WTC11 (cell line): Measurements from ENCODE around the gene RREB1. TPM values are rescaled to one million over a fixed set of nuclear protein-coding genes. Genes with fewer than 3 reads are reported as not detected.

Experiments
- ATAC-seq: fragments of 200-7000 bp; cut with Tn5 transposase; 2 replicates; pipeline ENCODE4 v1.10.0; 2021; ENCODE audit warnings: mild to moderate bottlenecking, moderate library complexity
- CTCF ChIA-PET: fragments of 300-600 bp; sonication (Branson Sonifier 250); formaldehyde crosslinking; loops from one replicate; lab custom pipeline; 2021; ENCODE audit warnings: antibody characterized with exemption; lab: Charles Lee
- POLR2A ChIA-PET: fragments of 350-600 bp; sonication (Branson Sonifier 250); formaldehyde crosslinking; loops from one replicate; lab custom pipeline; 2021; ENCODE audit warnings: antibody characterized with exemption; lab: Charles Lee
- DNase-seq: peaks from one replicate; pipeline ENCODE4 v3.0.0; 2021; ENCODE audit warnings: low spot score
- H3K27ac Mint-ChIP-seq: 2 replicates; pipeline ENCODE4 v1.8.0; 2021; ENCODE audit warnings: mixed read lengths
- H3K27me3 Mint-ChIP-seq: 2 replicates; pipeline ENCODE4 v1.8.0; 2021; ENCODE audit warnings: low read depth, mild to moderate bottlenecking, moderate library complexity, mixed read lengths
- H3K36me3 Mint-ChIP-seq: 2 replicates; pipeline ENCODE4 v1.8.0; 2021; ENCODE audit warnings: mixed read lengths
- H3K4me1 Mint-ChIP-seq: 2 replicates; pipeline ENCODE4 v1.8.0; 2022; ENCODE audit warnings: mixed read lengths
- H3K4me3 Mint-ChIP-seq: 2 replicates; pipeline ENCODE4 v1.8.0; 2021; ENCODE audit warnings: mild to moderate bottlenecking, moderate library complexity, mixed read lengths
- H3K9me3 Mint-ChIP-seq: 2 replicates; pipeline ENCODE4 v1.8.0; 2021; ENCODE audit warnings: mixed read lengths
- E2F5 ChIP-seq: sonication (generic); formaldehyde crosslinking; IDR thresholded peaks from 2 replicates; pipeline ENCODE4 v1.8.1; 2022; ENCODE audit warnings: mild to moderate bottlenecking, moderate library complexity, missing genetic modification reagents
- ELF4 ChIP-seq: sonication (generic); formaldehyde crosslinking; IDR thresholded peaks from 2 replicates; pipeline ENCODE4 v1.8.1; 2022; ENCODE audit warnings: low read depth, mild to moderate bottlenecking, moderate library complexity, missing genetic modification reagents
- ESRRA ChIP-seq: sonication (generic); formaldehyde crosslinking; IDR thresholded peaks from 2 replicates; pipeline ENCODE4 v1.8.1; 2022; ENCODE audit warnings: mild to moderate bottlenecking, missing genetic modification reagents, borderline replicate concordance
- ETV6 ChIP-seq: sonication (generic); formaldehyde crosslinking; IDR thresholded peaks from 2 replicates; pipeline ENCODE4 v1.8.1; 2022; ENCODE audit warnings: mild to moderate bottlenecking, missing genetic modification reagents
- FOXP1 ChIP-seq: sonication (generic); formaldehyde crosslinking; IDR thresholded peaks from 2 replicates; pipeline ENCODE4 v1.8.0; 2022; ENCODE audit warnings: missing genetic modification reagents, mild to moderate bottlenecking, moderate library complexity, borderline replicate concordance
- GABPB1 ChIP-seq: sonication (generic); formaldehyde crosslinking; IDR thresholded peaks from 2 replicates; pipeline ENCODE4 v1.8.1; 2023; ENCODE audit warnings: mild to moderate bottlenecking, missing genetic modification reagents
- JUN ChIP-seq: sonication (generic); formaldehyde crosslinking; IDR thresholded peaks from 2 replicates; pipeline ENCODE4 v1.8.0; 2023; ENCODE audit warnings: mild to moderate bottlenecking, missing genetic modification reagents
- MLX ChIP-seq: sonication (generic); formaldehyde crosslinking; IDR thresholded peaks from 2 replicates; pipeline ENCODE4 v1.8.1; 2023; ENCODE audit warnings: mild to moderate bottlenecking, missing genetic modification reagents, moderate library complexity
- MXD4 ChIP-seq: fragments of 250-450 bp; sonication (Bioruptor Pico); IDR thresholded peaks from 2 replicates; pipeline ENCODE4 v1.8.0; 2021; ENCODE audit warnings: mild to moderate bottlenecking, moderate library complexity, borderline replicate concordance
- NFATC4 ChIP-seq: fragments of 250-450 bp; sonication (Bioruptor Pico); IDR thresholded peaks from 2 replicates; pipeline ENCODE4 v1.9.0; 2021; ENCODE audit warnings: mild to moderate bottlenecking
- NFYB ChIP-seq: sonication (generic); formaldehyde crosslinking; conservative IDR thresholded peaks from 2 replicates; pipeline ENCODE4 v1.8.0; 2022; ENCODE audit warnings: low read depth, missing genetic modification reagents
- PREB ChIP-seq: sonication (generic); formaldehyde crosslinking; IDR thresholded peaks from 2 replicates; pipeline ENCODE4 v1.8.1; 2022; ENCODE audit warnings: mild to moderate bottlenecking, missing genetic modification reagents, moderate library complexity, borderline replicate concordance
- RELA ChIP-seq: sonication (generic); formaldehyde crosslinking; IDR thresholded peaks from 2 replicates; pipeline ENCODE4 v1.8.1; 2022; ENCODE audit warnings: missing genetic modification reagents, mild to moderate bottlenecking, borderline replicate concordance
- TEAD1 ChIP-seq: sonication (generic); formaldehyde crosslinking; IDR thresholded peaks from 2 replicates; pipeline ENCODE4 v1.8.0; 2022; ENCODE audit warnings: mild to moderate bottlenecking, missing genetic modification reagents
- ZBTB43 ChIP-seq: sonication (generic); formaldehyde crosslinking; IDR thresholded peaks from 2 replicates; pipeline ENCODE4 v1.8.1; 2023; ENCODE audit warnings: mild to moderate bottlenecking, missing genetic modification reagents
- ZMAT4 ChIP-seq: fragments of 250-450 bp; sonication (Bioruptor Pico); IDR thresholded peaks from 2 replicates; pipeline ENCODE4 v1.9.0; 2021; ENCODE audit warnings: mild to moderate bottlenecking
- ZNF232 ChIP-seq: sonication (generic); formaldehyde crosslinking; IDR thresholded peaks from 2 replicates; pipeline ENCODE4 v1.8.0; 2022; ENCODE audit warnings: mild to moderate bottlenecking, missing genetic modification reagents
- ZNF416 ChIP-seq: fragments of 250-450 bp; sonication (Bioruptor Pico); IDR thresholded peaks from 2 replicates; pipeline ENCODE4 v1.9.0; 2021; ENCODE audit warnings: mild to moderate bottlenecking, inconsistent platforms
- total RNA-seq: library from RNA; stranded (reverse); gene quantifications from 3 replicates; pipeline ENCODE4 v1.2.3, GENCODE V29; 2021
- TF ChIP-seq, protein P1 (sequence below): sonication (generic); formaldehyde crosslinking; IDR thresholded peaks from 2 replicates; pipeline ENCODE4 v1.8.0; 2022; ENCODE audit warnings: missing genetic modification reagents
- TF ChIP-seq, protein P2 (sequence below): sonication (generic); formaldehyde crosslinking; IDR thresholded peaks from 2 replicates; pipeline ENCODE4 v1.8.0; 2022; ENCODE audit warnings: mild to moderate bottlenecking, missing genetic modification reagents
- TF ChIP-seq, protein P3 (sequence below): fragments of 250-450 bp; sonication (Bioruptor Pico); IDR thresholded peaks from 2 replicates; pipeline ENCODE4 v2.1.2; 2022; ENCODE audit warnings: mild to moderate bottlenecking, moderate library complexity

The RREB1 gene
- total RNA-seq, 1 experiment from 2014 or later: 38.5 TPM

- peak overlapping the region; percentile 93 for H3K27ac Mint-ChIP-seq
- ATAC-seq (peak; percentile 72), DNase-seq (peak; percentile 83)
- no peaks in the 10 kb centered on the region for H3K27me3 Mint-ChIP-seq
- POLR2A ChIA-PET: no interaction called here
- no peaks in the 10 kb centered on the region for H3K9me3 Mint-ChIP-seq
- CTCF ChIA-PET: interaction anchor here (0.9 kb wide), 1 partner anchor 466 kb away, joined by 3 read pairs; no protein-coding TSS in a partner anchor
- no peaks in the 10 kb centered on the region for H3K36me3 Mint-ChIP-seq
- H3K4me1 Mint-ChIP-seq: peaks cover 72% of the 10 kb centered on the region
- peak overlapping the region; percentile 76 for H3K4me3 Mint-ChIP-seq
- TF ChIP-seq MLX (CRISPR knock-in tag) (no peak), FOXP1 (peak; percentile 43; the same call in 1 of the 2 replicates), ZNF232 (CRISPR knock-in tag) (no peak), NFYB (CRISPR knock-in tag) (peak; percentile 73), PREB (CRISPR knock-in tag) (no peak), ESRRA (peak; percentile 76; the same call in 1 of the 2 replicates), ZBTB43 (CRISPR knock-in tag) (0 out of 2 replicates have a peak, but pooled peaks have one; percentile 4), MXD4 (no peak), E2F5 (peak; percentile 55; the same call in 1 of the 2 replicates), RELA (CRISPR knock-in tag) (0 out of 2 replicates have a peak, but pooled peaks have one; percentile 30), TEAD1 (CRISPR knock-in tag) (peak; percentile 45; the same call in 1 of the 2 replicates), GABPB1 (CRISPR knock-in tag) (peak; percentile 72), ZNF416 (CRISPR knock-in tag) (0 out of 2 replicates have a peak, but pooled peaks have one; percentile 12)
- TF ChIP-seq, protein P1, sequence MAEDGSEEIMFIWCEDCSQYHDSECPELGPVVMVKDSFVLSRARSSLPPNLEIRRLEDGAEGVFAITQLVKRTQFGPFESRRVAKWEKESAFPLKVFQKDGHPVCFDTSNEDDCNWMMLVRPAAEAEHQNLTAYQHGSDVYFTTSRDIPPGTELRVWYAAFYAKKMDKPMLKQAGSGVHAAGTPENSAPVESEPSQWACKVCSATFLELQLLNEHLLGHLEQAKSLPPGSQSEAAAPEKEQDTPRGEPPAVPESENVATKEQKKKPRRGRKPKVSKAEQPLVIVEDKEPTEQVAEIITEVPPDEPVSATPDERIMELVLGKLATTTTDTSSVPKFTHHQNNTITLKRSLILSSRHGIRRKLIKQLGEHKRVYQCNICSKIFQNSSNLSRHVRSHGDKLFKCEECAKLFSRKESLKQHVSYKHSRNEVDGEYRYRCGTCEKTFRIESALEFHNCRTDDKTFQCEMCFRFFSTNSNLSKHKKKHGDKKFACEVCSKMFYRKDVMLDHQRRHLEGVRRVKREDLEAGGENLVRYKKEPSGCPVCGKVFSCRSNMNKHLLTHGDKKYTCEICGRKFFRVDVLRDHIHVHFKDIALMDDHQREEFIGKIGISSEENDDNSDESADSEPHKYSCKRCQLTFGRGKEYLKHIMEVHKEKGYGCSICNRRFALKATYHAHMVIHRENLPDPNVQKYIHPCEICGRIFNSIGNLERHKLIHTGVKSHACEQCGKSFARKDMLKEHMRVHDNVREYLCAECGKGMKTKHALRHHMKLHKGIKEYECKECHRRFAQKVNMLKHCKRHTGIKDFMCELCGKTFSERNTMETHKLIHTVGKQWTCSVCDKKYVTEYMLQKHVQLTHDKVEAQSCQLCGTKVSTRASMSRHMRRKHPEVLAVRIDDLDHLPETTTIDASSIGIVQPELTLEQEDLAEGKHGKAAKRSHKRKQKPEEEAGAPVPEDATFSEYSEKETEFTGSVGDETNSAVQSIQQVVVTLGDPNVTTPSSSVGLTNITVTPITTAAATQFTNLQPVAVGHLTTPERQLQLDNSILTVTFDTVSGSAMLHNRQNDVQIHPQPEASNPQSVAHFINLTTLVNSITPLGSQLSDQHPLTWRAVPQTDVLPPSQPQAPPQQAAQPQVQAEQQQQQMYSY (CRISPR knock-in tag): no peak
- TF ChIP-seq, protein P2, sequence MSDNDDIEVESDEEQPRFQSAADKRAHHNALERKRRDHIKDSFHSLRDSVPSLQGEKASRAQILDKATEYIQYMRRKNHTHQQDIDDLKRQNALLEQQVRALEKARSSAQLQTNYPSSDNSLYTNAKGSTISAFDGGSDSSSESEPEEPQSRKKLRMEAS (CRISPR knock-in tag): peak; percentile 52
These were observed 33.0 kb downstream of the RREB1 start for GRCh38 chr6:7140631-7141378.

GRCh38 chr6:7142228-7142801, 34.6 kb downstream of the RREB1 start:
- TF ChIP-seq JUN (CRISPR knock-in tag): no peak
- no peak for TF ChIP-seq GABPB1 (CRISPR knock-in tag)
- TF ChIP-seq ETV6: no peak
- TF ChIP-seq NFATC4 (CRISPR knock-in tag): no peak
- TF ChIP-seq, protein P3, sequence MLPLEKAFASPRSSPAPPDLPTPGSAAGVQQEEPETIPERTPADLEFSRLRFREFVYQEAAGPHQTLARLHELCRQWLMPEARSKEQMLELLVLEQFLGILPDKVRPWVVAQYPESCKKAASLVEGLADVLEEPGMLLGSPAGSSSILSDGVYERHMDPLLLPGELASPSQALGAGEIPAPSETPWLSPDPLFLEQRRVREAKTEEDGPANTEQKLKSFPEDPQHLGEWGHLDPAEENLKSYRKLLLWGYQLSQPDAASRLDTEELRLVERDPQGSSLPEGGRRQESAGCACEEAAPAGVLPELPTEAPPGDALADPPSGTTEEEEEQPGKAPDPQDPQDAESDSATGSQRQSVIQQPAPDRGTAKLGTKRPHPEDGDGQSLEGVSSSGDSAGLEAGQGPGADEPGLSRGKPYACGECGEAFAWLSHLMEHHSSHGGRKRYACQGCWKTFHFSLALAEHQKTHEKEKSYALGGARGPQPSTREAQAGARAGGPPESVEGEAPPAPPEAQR: no peak
- TF ChIP-seq ZMAT4 (CRISPR knock-in tag): no peak
- TF ChIP-seq RELA (CRISPR knock-in tag): no peak
- no peak for TF ChIP-seq ZNF232 (CRISPR knock-in tag)
- TF ChIP-seq ELF4 (CRISPR knock-in tag): no peak
- TF ChIP-seq, all 79 proteins: peak for 0
- Mint-ChIP-seq H3K4me3 (peak overlapping the region; percentile 36; the same call in 1 of the 2 replicates), H3K27me3 (no peaks in the 10 kb centered on the region), H3K4me1 (peaks cover 79% of the 10 kb centered on the region), H3K9me3 (no peaks in the 10 kb centered on the region), H3K36me3 (no peaks in the 10 kb centered on the region), H3K27ac (peak overlapping the region; percentile 79)
- no peak for ATAC-seq
- CTCF ChIA-PET: no interaction called here
- no peak for DNase-seq
- POLR2A ChIA-PET: no interaction called here
